Stimulated activated naive CD8-positive, alpha-beta T cell treated with anti-CD3 and anti-CD28 coated beads, Interleukin-15, amount 100 ng/mL, for 72 hours (primary cell): ENCODE data around the gene HEPACAM2.
A peak's percentile ranks its signal among the peaks of the same experiment; 100 is the strongest.

Experiments
- ATAC-seq: fragments of 150-1000 bp; cut with Tn5 transposase; 2 replicates; pipeline ENCODE4 v1.10.0; 2021; ENCODE audit warnings: mild to moderate bottlenecking, moderate library complexity
- DNase-seq, 2 donors: peaks; one replicate each; pipeline ENCODE4 v3.0.0; 2021 to 2022
- H3K27ac Mint-ChIP-seq, 2 donors: one replicate each; pipeline ENCODE4 v1.8.0; 2022; ENCODE audit warnings: mild to moderate bottlenecking in 2 of 2, mixed read lengths in 2 of 2, moderate library complexity in 2 of 2
- H3K27me3 Mint-ChIP-seq: one replicate; pipeline ENCODE4 v1.8.0; 2022; ENCODE audit warnings: mixed read lengths
- H3K4me1 Mint-ChIP-seq: one replicate; pipeline ENCODE4 v1.8.0; 2022; ENCODE audit warnings: mild to moderate bottlenecking, mixed read lengths
- H3K4me3 Mint-ChIP-seq, 2 donors: one replicate each; pipeline ENCODE4 v1.8.0; 2022; ENCODE audit warnings: mild to moderate bottlenecking in 2 of 2, mixed read lengths in 2 of 2, moderate library complexity in 1 of 2
- H3K9me3 Mint-ChIP-seq, 2 donors: one replicate each; pipeline ENCODE4 v1.8.0; 2022; ENCODE audit warnings: mixed read lengths in 2 of 2

HEPACAM2 gene

GRCh38 chr7:93226310-93226709 is at the start of gene HEPACAM2:
Gene HEPACAM2, minus strand, starts transcription at chr7:93226469.
- H3K4me3 Mint-ChIP-seq, result no peak within 1 kb of the TSS
- no peaks in the 10 kb centered on the region for H3K27me3 Mint-ChIP-seq
- H3K4me1 Mint-ChIP-seq, result peaks cover 7% of the 10 kb centered on the region
- DNase-seq (no peak), ATAC-seq (no peak)
- no peak within 1 kb of the TSS for H3K27ac Mint-ChIP-seq
- H3K9me3 Mint-ChIP-seq, result no peaks in the 10 kb centered on the region

- no peaks in the 10 kb centered on the region for H3K9me3 Mint-ChIP-seq
- H3K27me3 Mint-ChIP-seq, result no peaks in the 10 kb centered on the region
- H3K4me3 Mint-ChIP-seq, result no peak overlapping the region
- H3K27ac Mint-ChIP-seq, result no peak overlapping the region
- no peak for DNase-seq
- H3K4me1 Mint-ChIP-seq, result no peaks in the 10 kb centered on the region
- ATAC-seq, result no peak
These were observed 39.0 kb upstream of the HEPACAM2 start for GRCh38 chr7:93265220-93265619.

GRCh38 chr7:93262535-93262934 is 36.3 kb upstream of the HEPACAM2 start:
- no peaks in the 10 kb centered on the region for H3K27me3 Mint-ChIP-seq
- ATAC-seq, result no peak
- no peak overlapping the region for H3K4me3 Mint-ChIP-seq
- DNase-seq, result no peak
- H3K9me3 Mint-ChIP-seq, result no peaks in the 10 kb centered on the region
- H3K27ac Mint-ChIP-seq, result no peak overlapping the region
- no peaks in the 10 kb centered on the region for H3K4me1 Mint-ChIP-seq

GRCh38 chr7:93258661-93259060 is 32.4 kb upstream of the HEPACAM2 start:
- DNase-seq (no peak), ATAC-seq (no peak)
- H3K27me3 Mint-ChIP-seq, result no peaks in the 10 kb centered on the region
- H3K4me3 Mint-ChIP-seq, result no peak overlapping the region
- H3K4me1 Mint-ChIP-seq, result no peaks in the 10 kb centered on the region
- H3K27ac Mint-ChIP-seq, result no peak overlapping the region
- no peaks in the 10 kb centered on the region for H3K9me3 Mint-ChIP-seq

- DNase-seq, result no peak
- H3K27ac Mint-ChIP-seq, result no peak overlapping the region
These were observed 23.4 kb upstream of the HEPACAM2 start for GRCh38 chr7:93249491-93250148.

GRCh38 chr7:93245525-93246432 is 19.5 kb upstream of the HEPACAM2 start:
- ATAC-seq (no peak), DNase-seq (no peak)
- Mint-ChIP-seq H3K4me3 (no peak overlapping the region), H3K27me3 (no peaks in the 10 kb centered on the region), H3K27ac (no peak overlapping the region), H3K4me1 (peaks cover 7% of the 10 kb centered on the region), H3K9me3 (no peaks in the 10 kb centered on the region)

More at GRCh38 chr7:93249491-93250148, 23.4 kb upstream of the HEPACAM2 start:
- no peak for ATAC-seq
- Mint-ChIP-seq H3K4me3 (no peak overlapping the region), H3K4me1 (peaks cover 7% of the 10 kb centered on the region), H3K27me3 (no peaks in the 10 kb centered on the region), H3K9me3 (no peaks in the 10 kb centered on the region)

GRCh38 chr7:93242106-93242505 is 15.8 kb upstream of the HEPACAM2 start:
- Mint-ChIP-seq H3K4me1 (peaks cover 7% of the 10 kb centered on the region), H3K4me3 (no peak overlapping the region), H3K27me3 (no peaks in the 10 kb centered on the region), H3K27ac (no peak overlapping the region), H3K9me3 (no peaks in the 10 kb centered on the region)
- no peak for ATAC-seq
- no peak for DNase-seq

- DNase-seq, result no peak
- Mint-ChIP-seq H3K4me1 (peaks cover 2% of the 10 kb centered on the region), H3K27ac (no peak overlapping the region), H3K27me3 (no peaks in the 10 kb centered on the region), H3K9me3 (no peaks in the 10 kb centered on the region), H3K4me3 (no peak overlapping the region)
- ATAC-seq, result no peak
These were observed 13.6 kb upstream of the HEPACAM2 start for GRCh38 chr7:93239824-93240223.

GRCh38 chr7:93238748-93239147 is 12.5 kb upstream of the HEPACAM2 start:
- DNase-seq (no peak), ATAC-seq (no peak)
- Mint-ChIP-seq H3K27ac (no peak overlapping the region), H3K9me3 (no peaks in the 10 kb centered on the region), H3K4me1 (no peaks in the 10 kb centered on the region), H3K4me3 (no peak overlapping the region), H3K27me3 (no peaks in the 10 kb centered on the region)

GRCh38 chr7:93238131-93238530 is 11.9 kb upstream of the HEPACAM2 start:
- H3K4me1 Mint-ChIP-seq, result no peaks in the 10 kb centered on the region
- H3K4me3 Mint-ChIP-seq, result no peak overlapping the region
- DNase-seq (no peak), ATAC-seq (no peak)
- no peaks in the 10 kb centered on the region for H3K27me3 Mint-ChIP-seq
- no peak overlapping the region for H3K27ac Mint-ChIP-seq
- no peaks in the 10 kb centered on the region for H3K9me3 Mint-ChIP-seq

GRCh38 chr7:93235541-93235940 is 9.3 kb upstream of the HEPACAM2 start:
- Mint-ChIP-seq H3K9me3 (no peaks in the 10 kb centered on the region), H3K27me3 (no peaks in the 10 kb centered on the region), H3K4me1 (peaks cover 5% of the 10 kb centered on the region), H3K4me3 (no peak overlapping the region), H3K27ac (no peak overlapping the region)
- no peak for DNase-seq
- no peak for ATAC-seq

GRCh38 chr7:93232673-93233018 is 6.4 kb upstream of the HEPACAM2 start:
- H3K4me3 Mint-ChIP-seq, result peak overlapping the region; percentile 91 to 97
- no peaks in the 10 kb centered on the region for H3K27me3 Mint-ChIP-seq
- H3K9me3 Mint-ChIP-seq, result no peaks in the 10 kb centered on the region
- peak overlapping the region; percentile 95 to 96 for H3K27ac Mint-ChIP-seq
- ATAC-seq, result no peak
- peaks cover 12% of the 10 kb centered on the region for H3K4me1 Mint-ChIP-seq
- DNase-seq, result no peak

GRCh38 chr7:93231799-93232672 is 5.8 kb upstream of the HEPACAM2 start, which contains the start of gene VPS50:
Gene VPS50, plus strand, starts transcription at chr7:93232366. Its CDS starts 102 bp downstream, at chr7:93232468.
- H3K9me3 Mint-ChIP-seq, result no peaks in the 10 kb centered on the region
- peaks cover 12% of the 10 kb centered on the region for H3K4me1 Mint-ChIP-seq
- ATAC-seq, result peak; percentile 99
- peak within 1 kb of the TSS; percentile 95 to 96 for H3K27ac Mint-ChIP-seq
- peak; percentile 95 to 96 for DNase-seq
- H3K4me3 Mint-ChIP-seq, result peak within 1 kb of the TSS; percentile 91 to 97
- no peaks in the 10 kb centered on the region for H3K27me3 Mint-ChIP-seq

- no peaks in the 10 kb centered on the region for H3K27me3 Mint-ChIP-seq
- ATAC-seq (no peak), DNase-seq (no peak)
- H3K27ac Mint-ChIP-seq, result peak overlapping the region; percentile 95 to 96
- H3K4me3 Mint-ChIP-seq, result peak overlapping the region; percentile 91 to 97
- H3K9me3 Mint-ChIP-seq, result no peaks in the 10 kb centered on the region
- H3K4me1 Mint-ChIP-seq, result peaks cover 12% of the 10 kb centered on the region
These were observed 5.0 kb upstream of the HEPACAM2 start for GRCh38 chr7:93231259-93231658.

- no peak overlapping the region for H3K4me3 Mint-ChIP-seq
- H3K27ac Mint-ChIP-seq, result no peak overlapping the region
- H3K9me3 Mint-ChIP-seq, result no peaks in the 10 kb centered on the region
- DNase-seq (peak in 1 of 2 donors; percentile 21), ATAC-seq (no peak)
- H3K27me3 Mint-ChIP-seq, result no peaks in the 10 kb centered on the region
- H3K4me1 Mint-ChIP-seq, result peaks cover 12% of the 10 kb centered on the region
These were observed 2.0 kb upstream of the HEPACAM2 start for GRCh38 chr7:93228302-93228701.
